IPS DF 6.9 (cell line): Measurements from ENCODE around the gene LIMA1.
"Not testable (repeated sequence)": the region's sequence is repeated elsewhere in the genome, so short reads cannot be mapped to it uniquely, and the experiment has no call there.

Experiments
- DNase-seq: peaks from one replicate; pipeline ENCODE4 v3.0.0-alpha.2; 2013; ENCODE audit warnings: low read depth, low spot score
- H3K27ac ChIP-seq: one replicate; pipeline ENCODE4 v1.5.1; 2013; ENCODE audit warnings: low read length, control low read depth
- H3K27me3 ChIP-seq: 2 replicates; pipeline ENCODE4 v1.6.1; 2013; ENCODE audit warnings: mild to moderate bottlenecking, low read length; ENCODE audit not compliant: control insufficient read depth, insufficient read depth
- H3K36me3 ChIP-seq: 2 replicates; pipeline ENCODE4 v1.6.1; 2013; ENCODE audit warnings: low read length; ENCODE audit not compliant: control insufficient read depth, insufficient read depth
- H3K4me1 ChIP-seq: 2 replicates; pipeline ENCODE4 v1.6.1; 2013; ENCODE audit warnings: low read length; ENCODE audit not compliant: control insufficient read depth, insufficient read depth
- H3K4me3 ChIP-seq: 2 replicates; pipeline ENCODE4 v1.5.1; 2013; ENCODE audit warnings: mild to moderate bottlenecking, low read length
- H3K9me3 ChIP-seq: 2 replicates; pipeline ENCODE4 v1.6.1; 2013; ENCODE audit warnings: low read length, inconsistent platforms; ENCODE audit not compliant: control insufficient read depth, insufficient read depth
- WGBS: extraction: QIAGEN DNeasy Blood & Tissue Kit; methylation state at CpG from one replicate; pipeline ENCODE4 v1.1.7; 2013; ENCODE audit warnings: mixed read lengths, missing lambda C conversion rate; ENCODE audit not compliant: insufficient read length, insufficient coverage; 5-methylcytosine and 5-hydroxymethylcytosine counted together

LIMA1 gene

GRCh38 chr12:50290692-50291091 lies 7.4 kb upstream of the LIMA1 start:
- not testable (repeated sequence) for DNase-seq, H3K9me3 ChIP-seq, H3K36me3 ChIP-seq, H3K27me3 ChIP-seq, H3K4me1 ChIP-seq, H3K27ac ChIP-seq, H3K4me3 ChIP-seq
- no CpG with 5 or more reads among the region's 3 CpGs for WGBS

- DNase-seq = no peak
- no peaks in the 10 kb centered on the region for H3K27me3 ChIP-seq
- no CpG with 5 or more reads among the region's 7 CpGs for WGBS
Measured at GRCh38 chr12:50287271-50287670, 4.0 kb upstream of the LIMA1 start.

GRCh38 chr12:50285253-50285652 lies 1.9 kb upstream of the LIMA1 start:
- Histone ChIP-seq H3K27ac (no peak overlapping the region), H3K27me3 (no peaks in the 10 kb centered on the region), H3K36me3 (no peaks in the 10 kb centered on the region), H3K9me3 (no peaks in the 10 kb centered on the region), H3K4me3 (no peak overlapping the region), H3K4me1 (no peaks in the 10 kb centered on the region; the same call in 1 of the 2 replicates)
- no peak for DNase-seq
- no CpG with 5 or more reads among the region's 1 CpG for WGBS

More at GRCh38 chr12:50287271-50287670, 4.0 kb upstream of the LIMA1 start:
- Histone ChIP-seq H3K4me3 (no peak overlapping the region), H3K36me3 (no peaks in the 10 kb centered on the region), H3K4me1 (no peaks in the 10 kb centered on the region; the same call in 1 of the 2 replicates), H3K27ac (no peak overlapping the region), H3K9me3 (no peaks in the 10 kb centered on the region)

- no peak for DNase-seq
- Histone ChIP-seq H3K9me3 (no peaks in the 10 kb centered on the region), H3K27ac (no peak overlapping the region), H3K27me3 (no peaks in the 10 kb centered on the region), H3K36me3 (no peaks in the 10 kb centered on the region), H3K4me3 (peak overlapping the region; percentile 65; the same call in 1 of the 2 replicates), H3K4me1 (no peaks in the 10 kb centered on the region; the same call in 1 of the 2 replicates)
- no CpG with 5 or more reads among the region's 14 CpGs for WGBS
Measured at GRCh38 chr12:50282721-50283228, 545 bp downstream of the LIMA1 start.

- H3K36me3 ChIP-seq = no peaks in the 10 kb centered on the region
- no peaks in the 10 kb centered on the region for H3K27me3 ChIP-seq
- H3K9me3 ChIP-seq = no peaks in the 10 kb centered on the region
- H3K4me3 ChIP-seq = no peak overlapping the region
- H3K4me1 ChIP-seq = no peaks in the 10 kb centered on the region; the same call in 1 of the 2 replicates
- no peak for DNase-seq
- H3K27ac ChIP-seq = no peak overlapping the region
- WGBS = no CpG with 5 or more reads among the region's 4 CpGs
Measured at GRCh38 chr12:50279501-50279900, 3.8 kb downstream of the LIMA1 start.

- Histone ChIP-seq H3K27ac (no peak overlapping the region), H3K4me3 (no peak overlapping the region), H3K4me1 (no peaks in the 10 kb centered on the region), H3K9me3 (no peaks in the 10 kb centered on the region), H3K27me3 (no peaks in the 10 kb centered on the region), H3K36me3 (no peaks in the 10 kb centered on the region)
- no CpG with 5 or more reads among the region's 3 CpGs for WGBS
- no peak for DNase-seq
Measured at GRCh38 chr12:50276912-50277671, 6.2 kb downstream of the LIMA1 start.

GRCh38 chr12:50276068-50276467 lies 7.3 kb downstream of the LIMA1 start:
- H3K9me3 ChIP-seq = no peaks in the 10 kb centered on the region
- no peak for DNase-seq
- H3K27me3 ChIP-seq = no peaks in the 10 kb centered on the region
- no peaks in the 10 kb centered on the region for H3K36me3 ChIP-seq
- no CpG with 5 or more reads among the region's 2 CpGs for WGBS
- no peak overlapping the region for H3K27ac ChIP-seq
- no peaks in the 10 kb centered on the region for H3K4me1 ChIP-seq
- no peak overlapping the region for H3K4me3 ChIP-seq

GRCh38 chr12:50275556-50275955 lies 7.8 kb downstream of the LIMA1 start:
- Histone ChIP-seq H3K9me3 (no peaks in the 10 kb centered on the region), H3K27ac (no peak overlapping the region), H3K36me3 (no peaks in the 10 kb centered on the region), H3K4me3 (no peak overlapping the region), H3K27me3 (no peaks in the 10 kb centered on the region), H3K4me1 (no peaks in the 10 kb centered on the region)
- WGBS = no CpG with 5 or more reads among the region's 1 CpG
- no peak for DNase-seq

GRCh38 chr12:50275127-50275526 lies 8.2 kb downstream of the LIMA1 start:
- H3K27ac ChIP-seq, H3K27me3 ChIP-seq, H3K9me3 ChIP-seq, DNase-seq, H3K4me3 ChIP-seq, H3K36me3 ChIP-seq, H3K4me1 ChIP-seq: not testable (repeated sequence)
- no CpG with 5 or more reads among the region's 5 CpGs for WGBS

- DNase-seq = no peak
- H3K27ac ChIP-seq = no peak overlapping the region
Measured at GRCh38 chr12:50271724-50272247, 11.5 kb downstream of the LIMA1 start.

More at GRCh38 chr12:50271724-50272247, 11.5 kb downstream of the LIMA1 start:
- H3K4me3 ChIP-seq = no peak overlapping the region
- H3K9me3 ChIP-seq = no peaks in the 10 kb centered on the region
- H3K27me3 ChIP-seq = no peaks in the 10 kb centered on the region
- H3K36me3 ChIP-seq = no peaks in the 10 kb centered on the region
- no peaks in the 10 kb centered on the region for H3K4me1 ChIP-seq
- WGBS = no CpG with 5 or more reads among the region's 2 CpGs
